Dermis microvascular lymphatic vessel endothelial cell (primary cell): ENCODE results near the gene ZDHHC4. TPM values are rescaled to one million over a fixed set of nuclear protein-coding genes. Genes with fewer than 3 reads are reported as not detected.
"Not testable (repeated sequence)": the region's sequence is repeated elsewhere in the genome, so short reads cannot be mapped to it uniquely, and the experiment has no call there.

Experiments used
- DNase-seq, 2 donors: peaks; one replicate each; pipeline versions ENCODE4 v3.0.0 to v3.0.0-alpha.2; 2010; ENCODE audit warnings: low read depth in 2 of 2
- total RNA-seq: library from RNA; depleted of rRNA; stranded (reverse); fragments of >200 nt; gene quantifications from 2 replicates; pipeline ENCODE4 v1.2.1, GENCODE V29; 2014

The ZDHHC4 gene
- total RNA-seq, 1 donor from 2014 or later, result 24.0 TPM

GRCh38 chr7:6559896-6560295, 17.4 kb upstream of the ZDHHC4 start:
- DNase-seq, result no peak

- no peak for DNase-seq
Observed at GRCh38 chr7:6562106-6562505, 15.1 kb upstream of the ZDHHC4 start.

GRCh38 chr7:6563936-6564770, 13.1 kb upstream of the ZDHHC4 start:
- DNase-seq, result no peak

GRCh38 chr7:6565655-6566054, 11.6 kb upstream of the ZDHHC4 start:
- no peak for DNase-seq

- DNase-seq, result no peak
Observed at GRCh38 chr7:6567886-6568285, 9.4 kb upstream of the ZDHHC4 start.

GRCh38 chr7:6571160-6571779, 6.0 kb upstream of the ZDHHC4 start:
- DNase-seq, result no peak

GRCh38 chr7:6575281-6576023, 1.8 kb upstream of the ZDHHC4 start:
- no peak for DNase-seq

GRCh38 chr7:6576024-6576866, 1.0 kb upstream of the ZDHHC4 start:
- DNase-seq, result no peak

GRCh38 chr7:6576867-6577368, 336 bp upstream of the ZDHHC4 start:
- not testable (repeated sequence) for DNase-seq

GRCh38 chr7:6578114-6579084, 1.1 kb downstream of the ZDHHC4 start:
- no peak for DNase-seq

GRCh38 chr7:6579446-6579845, 2.2 kb downstream of the ZDHHC4 start:
- DNase-seq, result no peak

GRCh38 chr7:6585746-6586432, 8.6 kb downstream of the ZDHHC4 start:
- DNase-seq, result not testable (repeated sequence)

GRCh38 chr7:6588566-6588965, 11.3 kb downstream of the ZDHHC4 start:
- no peak for DNase-seq

- DNase-seq, result no peak
Observed at GRCh38 chr7:6589151-6589828, 12.0 kb downstream of the ZDHHC4 start.

GRCh38 chr7:6589829-6590644, 12.8 kb downstream of the ZDHHC4 start, which contains the start of gene INTS15:
Gene INTS15 (plus strand): TSS chr7:6590021. CDS start chr7:6590284, 263 bp downstream.
- DNase-seq, result peak; percentile 63 to 85

- DNase-seq, result no peak
Observed at GRCh38 chr7:6590645-6591110, 13.4 kb downstream of the ZDHHC4 start.

- no peak for DNase-seq
Observed at GRCh38 chr7:6600093-6600492, 22.8 kb downstream of the ZDHHC4 start.

GRCh38 chr7:6604458-6604857, 27.2 kb downstream of the ZDHHC4 start:
- DNase-seq, result no peak
